Adipocyte (in vitro differentiated cells): ENCODE data around the gene NT5C2.

Experiments
- DNase-seq: peaks from one replicate; pipeline ENCODE4 v3.0.0-alpha.2; 2015; ENCODE audit warnings: low read depth
- H3K27me3 ChIP-seq: replicated peaks from 2 replicates; pipeline ENCODE4 v1.7.0; 2013; ENCODE audit warnings: mild to moderate bottlenecking, low read length, moderate library complexity; ENCODE audit not compliant: control insufficient read depth, insufficient read depth
- H3K36me3 ChIP-seq: 2 replicates; pipeline ENCODE4 v1.7.0; 2013; ENCODE audit warnings: low read length, mild to moderate bottlenecking, moderate library complexity; ENCODE audit not compliant: control insufficient read depth, insufficient read depth, severe bottlenecking
- H3K4me1 ChIP-seq: 2 replicates; pipeline ENCODE4 v1.7.0; 2013; ENCODE audit warnings: mild to moderate bottlenecking, low read length, moderate library complexity; ENCODE audit not compliant: control insufficient read depth, insufficient read depth
- H3K4me3 ChIP-seq: 2 replicates; pipeline ENCODE4 v1.7.0; 2013; ENCODE audit warnings: mild to moderate bottlenecking, low read length, moderate library complexity
- H3K9ac ChIP-seq: 2 replicates; pipeline ENCODE4 v1.7.0; 2013; ENCODE audit warnings: mild to moderate bottlenecking, low read length, moderate library complexity
- H3K9me3 ChIP-seq: 2 replicates; pipeline ENCODE4 v1.7.0; 2013; ENCODE audit warnings: mild to moderate bottlenecking, low read length, moderate library complexity; ENCODE audit not compliant: control insufficient read depth

The NT5C2 gene

DNA sequence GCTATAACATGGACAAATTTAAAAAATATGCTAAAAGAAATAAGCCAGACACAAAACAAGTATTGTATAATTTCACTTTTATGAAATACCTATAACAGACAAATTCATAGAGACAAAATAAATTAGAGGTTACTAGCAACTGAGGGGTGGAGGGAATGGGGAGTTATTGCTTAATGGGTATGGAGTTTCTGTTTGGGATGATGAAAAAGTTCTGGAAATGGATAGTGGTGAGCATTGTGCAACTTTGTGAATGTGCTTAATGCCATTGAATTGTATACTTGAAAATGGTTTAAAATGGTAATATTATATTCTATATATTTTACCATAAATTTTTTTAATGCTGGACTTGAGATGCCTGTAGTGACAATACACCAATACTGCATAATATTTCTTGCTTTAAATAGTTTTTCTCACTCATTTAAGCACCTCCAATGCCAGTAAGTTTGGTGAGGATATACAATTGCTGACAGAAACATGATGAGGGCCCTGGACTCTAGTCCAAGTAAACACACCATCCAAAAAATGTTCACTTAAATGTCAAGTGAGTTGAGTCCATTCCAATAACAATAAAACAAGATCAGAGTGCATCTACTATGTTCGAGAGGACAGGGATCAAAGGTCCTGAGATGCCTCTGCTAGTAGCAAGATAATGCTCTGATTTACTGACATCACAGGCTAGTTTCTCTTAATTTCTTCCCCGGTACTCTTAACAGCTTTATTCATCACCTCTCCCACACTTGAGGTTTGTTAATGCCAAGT lies 71.9 kb downstream of the NT5C2 start:
- DNase-seq, result peak; percentile 87
- Histone ChIP-seq H3K27me3 (no peaks in the 10 kb centered on the region), H3K9ac (peak overlapping the region; percentile 33), H3K9me3 (no peaks in the 10 kb centered on the region), H3K4me1 (peaks cover 54% of the 10 kb centered on the region), H3K36me3 (peaks cover 15% of the 10 kb centered on the region), H3K4me3 (peak overlapping the region; percentile 45)

DNA sequence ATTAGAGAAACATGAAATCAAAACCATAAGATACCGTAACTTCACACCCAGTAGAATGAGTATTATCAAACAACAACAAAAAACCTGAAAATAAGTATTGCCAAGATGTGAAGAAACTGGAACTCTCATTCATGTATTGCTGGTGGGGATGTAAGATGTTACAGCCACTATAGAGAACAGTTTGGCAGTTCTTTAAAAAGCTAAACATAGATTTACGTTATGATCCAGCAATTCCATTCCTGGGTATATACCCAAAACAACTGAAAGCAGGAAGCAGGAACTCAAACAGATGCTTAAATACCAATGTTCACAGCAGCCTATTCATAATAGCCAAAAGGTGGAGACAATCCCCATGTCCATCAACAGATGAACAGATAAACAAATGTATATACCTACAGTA lies 72.5 kb downstream of the NT5C2 start:
- no peak for DNase-seq
- Histone ChIP-seq H3K4me1 (peaks cover 50% of the 10 kb centered on the region), H3K9ac (no peak overlapping the region), H3K27me3 (no peaks in the 10 kb centered on the region), H3K4me3 (peak overlapping the region; percentile 36), H3K36me3 (peaks cover 10% of the 10 kb centered on the region), H3K9me3 (no peaks in the 10 kb centered on the region)

GRCh38 chr10:103117247-103117646 lies 75.8 kb downstream of the NT5C2 start:
- no peaks in the 10 kb centered on the region for H3K9me3 ChIP-seq
- no peak for DNase-seq
- no peak overlapping the region for H3K9ac ChIP-seq
- H3K36me3 ChIP-seq, result peaks cover 14% of the 10 kb centered on the region
- H3K4me1 ChIP-seq, result peaks cover 42% of the 10 kb centered on the region
- no peak overlapping the region for H3K4me3 ChIP-seq
- H3K27me3 ChIP-seq, result no peaks in the 10 kb centered on the region

DNA sequence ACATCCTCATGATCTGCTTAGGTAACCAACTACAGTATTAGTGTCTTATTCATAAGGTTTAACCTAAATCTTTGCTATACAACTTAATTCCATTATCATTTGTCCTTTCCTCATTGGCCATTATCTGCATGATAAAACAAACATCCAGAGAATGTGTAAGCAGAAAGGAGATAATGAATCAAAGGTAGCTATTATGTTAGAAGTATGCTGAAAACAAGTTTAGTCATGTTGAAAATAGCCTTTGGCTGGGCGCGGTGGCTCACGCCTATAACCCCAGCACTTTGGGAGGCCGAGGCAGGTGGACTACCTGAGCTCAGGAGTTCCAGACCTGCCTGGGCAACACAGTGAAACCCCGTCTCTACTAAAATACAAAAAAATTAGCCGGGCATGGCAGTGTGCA lies 78.2 kb downstream of the NT5C2 start:
- DNase-seq, result no peak
- Histone ChIP-seq H3K9me3 (no peaks in the 10 kb centered on the region), H3K36me3 (peaks cover 14% of the 10 kb centered on the region), H3K27me3 (no peaks in the 10 kb centered on the region), H3K9ac (no peak overlapping the region), H3K4me1 (peaks cover 42% of the 10 kb centered on the region), H3K4me3 (no peak overlapping the region)

DNA sequence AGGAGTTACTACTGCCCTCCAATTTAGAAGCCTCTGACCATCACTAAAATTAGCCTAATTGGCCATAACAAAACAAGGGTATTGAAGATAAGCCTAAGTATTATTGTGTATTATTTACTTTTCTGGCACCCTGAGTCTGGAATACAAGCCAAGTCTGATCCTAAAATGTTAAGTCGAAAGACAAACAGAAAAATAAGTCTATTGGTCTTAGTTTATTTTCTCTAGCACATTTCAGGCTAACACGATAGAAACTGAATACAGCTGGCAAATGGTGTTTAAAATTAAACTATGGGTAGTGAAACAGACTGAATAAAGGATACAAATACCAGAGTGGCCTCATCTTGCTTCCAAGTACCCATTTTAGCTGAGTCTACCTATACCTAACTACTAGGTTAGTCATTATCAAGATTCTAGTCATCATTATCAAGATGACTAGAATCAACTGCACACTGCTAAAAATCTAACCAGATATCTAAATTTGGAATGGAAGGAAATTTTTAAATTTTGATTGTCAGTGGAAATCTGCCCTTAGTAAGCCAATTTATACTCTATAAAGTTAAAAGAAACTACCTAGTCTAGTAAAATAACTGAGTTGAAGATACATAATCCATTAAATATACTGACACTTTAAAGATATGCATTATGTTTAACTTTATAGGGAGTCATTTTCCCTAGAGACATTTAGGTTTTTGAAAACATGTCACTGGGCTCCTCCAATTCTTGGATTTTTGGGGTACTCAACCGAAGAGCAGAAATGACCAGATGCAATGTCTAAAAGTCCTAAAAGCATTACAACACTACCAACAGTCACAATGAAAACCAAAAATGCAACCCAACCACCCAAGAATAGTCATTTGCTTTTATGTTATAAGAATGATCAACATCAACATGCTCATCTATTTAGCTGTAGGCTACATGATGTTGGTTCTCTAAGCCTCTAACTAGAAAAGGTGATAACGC lies 80.9 kb downstream of the NT5C2 start:
- peaks cover 44% of the 10 kb centered on the region for H3K4me1 ChIP-seq
- H3K9ac ChIP-seq, result peak overlapping the region; percentile 62
- peaks cover 8% of the 10 kb centered on the region for H3K36me3 ChIP-seq
- DNase-seq, result no peak
- H3K9me3 ChIP-seq, result no peaks in the 10 kb centered on the region
- H3K27me3 ChIP-seq, result no peaks in the 10 kb centered on the region
- H3K4me3 ChIP-seq, result peak overlapping the region; percentile 63

GRCh38 chr10:103111031-103111917 lies 81.8 kb downstream of the NT5C2 start:
- peak overlapping the region; percentile 62 for H3K9ac ChIP-seq
- H3K4me1 ChIP-seq, result peaks cover 44% of the 10 kb centered on the region
- DNase-seq, result peak; percentile 79
- no peaks in the 10 kb centered on the region for H3K9me3 ChIP-seq
- H3K27me3 ChIP-seq, result no peaks in the 10 kb centered on the region
- H3K36me3 ChIP-seq, result peaks cover 10% of the 10 kb centered on the region
- peak overlapping the region; percentile 63 for H3K4me3 ChIP-seq

- Histone ChIP-seq H3K4me3 (peak overlapping the region; percentile 63), H3K36me3 (peaks cover 19% of the 10 kb centered on the region), H3K27me3 (no peaks in the 10 kb centered on the region), H3K9me3 (no peaks in the 10 kb centered on the region), H3K4me1 (peaks cover 44% of the 10 kb centered on the region), H3K9ac (peak overlapping the region; percentile 62)
- DNase-seq, result no peak
These were observed 82.7 kb downstream of the NT5C2 start for GRCh38 chr10:103110407-103110806.

GRCh38 chr10:103109821-103110220 lies 83.3 kb downstream of the NT5C2 start:
- no peak overlapping the region for H3K4me3 ChIP-seq
- H3K4me1 ChIP-seq, result peaks cover 38% of the 10 kb centered on the region
- no peaks in the 10 kb centered on the region for H3K27me3 ChIP-seq
- H3K9me3 ChIP-seq, result no peaks in the 10 kb centered on the region
- DNase-seq, result no peak
- H3K9ac ChIP-seq, result no peak overlapping the region
- H3K36me3 ChIP-seq, result peaks cover 22% of the 10 kb centered on the region

- H3K9me3 ChIP-seq, result no peaks in the 10 kb centered on the region
- peaks cover 22% of the 10 kb centered on the region for H3K4me1 ChIP-seq
- H3K27me3 ChIP-seq, result no peaks in the 10 kb centered on the region
- peaks cover 48% of the 10 kb centered on the region for H3K36me3 ChIP-seq
- DNase-seq, result no peak
- H3K4me3 ChIP-seq, result no peak overlapping the region
- no peak overlapping the region for H3K9ac ChIP-seq
These were observed 86.5 kb downstream of the NT5C2 start for GRCh38 chr10:103106539-103106938.

DNA sequence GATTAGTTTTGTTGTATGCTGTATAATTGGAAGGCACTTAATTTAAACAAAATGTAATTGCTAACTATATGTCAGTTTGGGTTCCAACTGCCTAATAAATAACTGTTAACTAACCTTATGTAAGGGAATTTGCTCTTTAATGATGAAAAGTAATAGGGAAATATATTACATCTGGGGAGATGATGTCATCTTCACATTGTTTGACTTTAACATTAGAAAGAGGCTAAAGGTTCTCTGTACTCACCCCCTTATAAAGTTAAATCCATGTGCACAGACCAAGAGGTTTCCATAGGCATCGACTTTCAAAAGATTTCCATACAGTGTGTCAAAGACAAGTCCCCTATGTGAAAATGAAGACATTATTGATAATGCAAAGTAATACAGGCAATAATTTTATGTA lies 87.6 kb downstream of the NT5C2 start:
- DNase-seq, result no peak
- H3K36me3 ChIP-seq, result peaks cover 58% of the 10 kb centered on the region
- peaks cover 11% of the 10 kb centered on the region for H3K4me1 ChIP-seq
- H3K4me3 ChIP-seq, result no peak overlapping the region
- no peaks in the 10 kb centered on the region for H3K27me3 ChIP-seq
- H3K9me3 ChIP-seq, result no peaks in the 10 kb centered on the region
- H3K9ac ChIP-seq, result no peak overlapping the region
